HEK293T (cell line): ENCODE data around the gene CMTM3.
"Not testable (repeated sequence)": the region's sequence is repeated elsewhere in the genome, so short reads cannot be mapped to it uniquely, and the experiment has no call there.

Experiments used
- CTCF ChIA-PET: fragments of 350-600 bp; formaldehyde crosslinking; extraction: SDS; loops from one replicate; lab custom pipeline; 2021; ENCODE audit warnings: antibody characterized with exemption, inconsistent platforms; lab: Yijun Ruan, JAX
- POLR2A ChIA-PET: fragments of 350-600 bp; formaldehyde crosslinking; extraction: SDS; loops from one replicate; lab custom pipeline; 2020; ENCODE audit warnings: antibody characterized with exemption, inconsistent platforms; lab: Yijun Ruan, JAX
- DNase-seq: peaks from one replicate; pipeline ENCODE4 v3.0.0; 2012; ENCODE audit warnings: mixed read lengths; ENCODE audit errors: extremely low spot score
- ARNT ChIP-seq: fragments of 450-650 bp; IDR thresholded peaks from 2 replicates; pipeline ENCODE4 v1.6.1; 2017; ENCODE audit warnings: mild to moderate bottlenecking
- BHLHE40 ChIP-seq: fragments of 450-650 bp; IDR thresholded peaks from 2 replicates; pipeline ENCODE4 v1.6.1; 2016; ENCODE audit warnings: mild to moderate bottlenecking, moderate library complexity, borderline replicate concordance
- CTBP1 ChIP-seq: fragments of 450-650 bp; IDR thresholded peaks from 2 replicates; pipeline ENCODE4 v1.6.1; 2016; ENCODE audit warnings: borderline replicate concordance
- ELF4 ChIP-seq: fragments of 450-650 bp; IDR thresholded peaks from 2 replicates; pipeline ENCODE4 v1.6.1; 2017; ENCODE audit warnings: antibody characterized with exemption
- FOXA1 ChIP-seq: fragments of 450-650 bp; IDR thresholded peaks from 2 replicates; pipeline ENCODE4 v1.6.1; 2016; ENCODE audit warnings: mild to moderate bottlenecking
- FOXK2 ChIP-seq: fragments of 450-650 bp; IDR thresholded peaks from 2 replicates; pipeline ENCODE4 v1.6.1; 2016; ENCODE audit warnings: mild to moderate bottlenecking
- FOXM1 ChIP-seq: fragments of 450-650 bp; IDR thresholded peaks from 2 replicates; pipeline ENCODE4 v1.6.1; 2017; ENCODE audit warnings: mild to moderate bottlenecking, borderline replicate concordance
- HDGF ChIP-seq: fragments of 450-650 bp; IDR thresholded peaks from 2 replicates; pipeline ENCODE4 v1.6.1; 2017; ENCODE audit warnings: antibody characterized with exemption, borderline replicate concordance
- L3MBTL2 ChIP-seq: fragments of 450-650 bp; conservative IDR thresholded peaks from 2 replicates; pipeline ENCODE4 v1.6.1; 2016; ENCODE audit warnings: mild to moderate bottlenecking
- LEF1 ChIP-seq: fragments of 450-650 bp; IDR thresholded peaks from 2 replicates; pipeline ENCODE4 v1.6.1; 2017; ENCODE audit warnings: mild to moderate bottlenecking, borderline replicate concordance
- NFRKB ChIP-seq: fragments of 450-650 bp; IDR thresholded peaks from 2 replicates; pipeline ENCODE4 v1.6.1; 2016; ENCODE audit warnings: mild to moderate bottlenecking, moderate library complexity
- SP1 ChIP-seq: fragments of 450-650 bp; IDR thresholded peaks from 2 replicates; pipeline ENCODE4 v1.6.1; 2017
- SUZ12 ChIP-seq: fragments of 450-650 bp; IDR thresholded peaks from 2 replicates; pipeline ENCODE4 v1.6.1; 2016; ENCODE audit warnings: mild to moderate bottlenecking
- TARDBP ChIP-seq: fragments of 450-650 bp; IDR thresholded peaks from 2 replicates; pipeline ENCODE4 v1.6.1; 2016
- ZNF384 ChIP-seq: fragments of 450-650 bp; IDR thresholded peaks from 2 replicates; pipeline ENCODE4 v1.6.1; 2016
- TF ChIP-seq, protein P1 (sequence below): fragments of 450-650 bp; IDR thresholded peaks from 2 replicates; pipeline ENCODE4 v1.6.1; 2016

Gene CMTM3

GRCh38 chr16:66618588-66619375, 14.3 kb downstream of the CMTM3 start:
- ChIA-PET CTCF (interaction anchor here (0.6 to 4.9 kb wide), 3 partner anchors 10 to 204 kb away, joined by 3 to 38 read pairs (median 3); no protein-coding TSS in a partner anchor), POLR2A (interaction anchor here (2.0 kb wide), 1 partner anchor 33 kb away, joined by 7 read pairs; no protein-coding TSS in a partner anchor)
- no peak for TF ChIP-seq L3MBTL2
- TF ChIP-seq FOXK2, result no peak
- no peak for DNase-seq

- TF ChIP-seq TARDBP, result no peak
- peak; percentile 39 for TF ChIP-seq L3MBTL2
- no peak for TF ChIP-seq ELF4
- TF ChIP-seq CTBP1, result no peak
- TF ChIP-seq BHLHE40, result no peak
- no peak for DNase-seq
- ChIA-PET CTCF (interaction anchor here (0.6 to 4.9 kb wide), 4 partner anchors 11 to 203 kb away, joined by 3 to 38 read pairs (median 6); no protein-coding TSS in a partner anchor), POLR2A (interaction anchor here (1.6 to 2.0 kb wide), 2 partner anchors 16 to 32 kb away, joined by 5 to 7 read pairs; no protein-coding TSS in a partner anchor)
Measured at GRCh38 chr16:66619534-66620428, 15.3 kb downstream of the CMTM3 start.

GRCh38 chr16:66620429-66620795, 15.9 kb downstream of the CMTM3 start:
- TF ChIP-seq TARDBP, result no peak
- no peak for TF ChIP-seq BHLHE40
- TF ChIP-seq, protein P1, sequence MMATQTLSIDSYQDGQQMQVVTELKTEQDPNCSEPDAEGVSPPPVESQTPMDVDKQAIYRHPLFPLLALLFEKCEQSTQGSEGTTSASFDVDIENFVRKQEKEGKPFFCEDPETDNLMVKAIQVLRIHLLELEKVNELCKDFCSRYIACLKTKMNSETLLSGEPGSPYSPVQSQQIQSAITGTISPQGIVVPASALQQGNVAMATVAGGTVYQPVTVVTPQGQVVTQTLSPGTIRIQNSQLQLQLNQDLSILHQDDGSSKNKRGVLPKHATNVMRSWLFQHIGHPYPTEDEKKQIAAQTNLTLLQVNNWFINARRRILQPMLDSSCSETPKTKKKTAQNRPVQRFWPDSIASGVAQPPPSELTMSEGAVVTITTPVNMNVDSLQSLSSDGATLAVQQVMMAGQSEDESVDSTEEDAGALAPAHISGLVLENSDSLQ, result peak; percentile 84
- TF ChIP-seq ELF4, result no peak
- no peak for TF ChIP-seq FOXM1
- ChIA-PET CTCF (interaction anchor here (0.6 to 4.9 kb wide), 3 partner anchors 12 to 31 kb away, joined by 4 to 38 read pairs (median 9); no protein-coding TSS in a partner anchor), POLR2A (interaction anchor here (1.6 to 2.0 kb wide), 2 partner anchors 17 to 31 kb away, joined by 5 to 7 read pairs; no protein-coding TSS in a partner anchor)
- DNase-seq, result peak; percentile 31

- ChIA-PET CTCF (interaction anchor here (2.5 kb wide), 1 partner anchor 29 kb away, joined by 9 read pairs; no protein-coding TSS in a partner anchor), POLR2A (no interaction called here)
- DNase-seq, result no peak
- no peak for TF ChIP-seq SP1
- TF ChIP-seq TARDBP, result no peak
- TF ChIP-seq NFRKB, result no peak
- no peak for TF ChIP-seq SUZ12
- TF ChIP-seq HDGF, result no peak
- TF ChIP-seq BHLHE40, result no peak
- TF ChIP-seq CTBP1, result no peak
- TF ChIP-seq FOXK2, result no peak
- TF ChIP-seq, protein P1, result no peak
- TF ChIP-seq L3MBTL2, result no peak
- no peak for TF ChIP-seq ARNT
- TF ChIP-seq FOXA1, result no peak
- TF ChIP-seq ELF4, result no peak
- no peak for TF ChIP-seq ZNF384
Measured at GRCh38 chr16:66621973-66622372, 17.5 kb downstream of the CMTM3 start.

DNA sequence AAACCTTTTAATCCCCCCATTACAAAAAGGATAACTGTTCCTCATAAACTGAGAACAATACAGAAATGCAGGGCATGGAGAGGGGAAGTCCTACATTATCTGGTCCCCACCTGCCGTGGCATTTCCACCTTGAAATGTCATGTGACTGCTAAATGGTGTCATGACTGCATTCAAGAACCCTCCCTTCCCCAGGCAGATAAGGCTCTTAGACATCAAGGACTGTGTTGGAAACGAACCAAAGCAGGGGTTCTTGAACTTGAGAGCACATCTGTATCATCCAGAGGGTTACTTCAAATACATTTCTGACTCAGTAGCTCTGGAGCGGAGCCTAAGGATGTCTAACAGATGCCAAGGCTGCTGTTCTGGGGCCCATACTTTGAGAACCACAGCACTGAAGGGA, 18.4 kb downstream of the CMTM3 start:
- no peak for DNase-seq
- ChIA-PET POLR2A (no interaction called here), CTCF (interaction anchor here (1.5 kb wide), 1 partner anchor 28 kb away, joined by 6 read pairs; no protein-coding TSS in a partner anchor)

DNA sequence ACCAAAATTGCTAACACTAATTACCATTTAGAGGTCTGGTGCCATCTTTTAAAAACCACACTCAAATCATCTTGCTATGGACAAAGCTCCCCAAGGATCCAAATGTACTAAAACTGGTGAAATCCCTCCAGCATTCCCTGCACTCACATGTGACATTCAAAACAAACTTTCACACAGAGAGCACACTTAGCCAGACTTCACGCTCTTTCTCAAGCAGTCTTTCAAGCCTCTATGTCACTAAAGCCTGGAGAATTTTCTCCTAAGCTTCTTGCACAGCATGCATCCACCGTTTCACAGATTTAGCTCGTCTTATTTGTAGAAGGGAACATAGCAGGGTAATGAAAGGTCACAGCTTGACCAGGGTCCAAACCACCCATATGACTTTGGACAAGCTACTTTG, 19.3 kb downstream of the CMTM3 start:
- TF ChIP-seq BHLHE40 (no peak), TARDBP (no peak), FOXM1 (no peak), L3MBTL2 (no peak), FOXK2 (no peak), CTBP1 (no peak), LEF1 (no peak), ARNT (no peak), SUZ12 (no peak), HDGF (no peak), ZNF384 (no peak), NFRKB (no peak), SP1 (no peak), FOXA1 (no peak), ELF4 (no peak)
- TF ChIP-seq, protein P1, result no peak
- CTCF ChIA-PET, result interaction anchor here (1.0 to 1.5 kb wide), 2 partner anchors 15 to 27 kb away, joined by 5 to 6 read pairs; no protein-coding TSS in a partner anchor
- POLR2A ChIA-PET, result no interaction called here
- no peak for DNase-seq

More for the DNA sequence above, 18.4 kb downstream of the CMTM3 start:
- TF ChIP-seq FOXK2, result no peak
- no peak for TF ChIP-seq FOXM1

DNA sequence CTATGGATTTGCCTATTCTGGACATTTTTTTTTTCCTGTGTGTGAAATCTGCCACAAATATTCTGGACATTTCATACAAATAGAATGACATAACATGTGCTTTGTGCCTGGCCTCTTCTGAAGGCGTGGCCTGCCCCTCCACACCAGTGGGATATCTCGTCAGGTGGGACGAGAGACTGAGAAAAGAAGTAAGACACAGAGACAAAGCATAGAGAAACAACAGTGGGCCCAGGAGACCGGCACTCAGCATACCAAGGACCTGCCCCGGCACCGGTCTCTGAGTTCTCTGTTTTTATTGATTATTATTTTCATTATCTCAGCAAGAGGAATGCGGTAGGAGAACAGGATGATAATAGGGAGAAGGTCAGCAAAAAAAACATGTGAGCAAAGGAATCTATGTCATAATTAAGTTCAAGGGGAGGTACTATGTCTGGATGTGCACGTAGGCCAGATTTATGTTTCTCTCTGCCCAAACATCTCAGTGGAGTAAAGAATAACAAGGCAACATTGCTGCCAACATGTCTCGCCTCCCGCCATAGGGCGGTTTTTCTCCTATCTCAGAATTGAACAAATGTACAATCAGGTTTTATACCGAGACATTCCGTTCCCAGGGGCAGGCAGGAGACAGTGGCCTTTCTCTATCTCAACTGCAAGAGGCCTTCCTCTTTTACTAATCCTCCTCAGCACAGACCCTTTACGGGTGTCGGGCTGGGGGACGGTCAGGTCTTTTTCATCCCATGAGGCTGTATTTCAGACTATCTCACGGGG, 23.3 kb downstream of the CMTM3 start:
- DNase-seq, POLR2A ChIA-PET, CTCF ChIA-PET: not testable (repeated sequence)
